PC-9 (cell line): ENCODE measurements around the gene FAH. TPM values are rescaled to one million over a fixed set of nuclear protein-coding genes. Genes with fewer than 3 reads are reported as not detected.

Experiments used
- BruUV-seq: library from RNA; stranded (reverse); fragments of 400-500 nt; replicated peaks from 2 replicates; lab custom pipeline; 2021; lab: Mats Ljungman, UMichigan
- CTCF ChIA-PET: fragments of 300-600 bp; sonication (Branson Sonifier 250); formaldehyde crosslinking; loops from one replicate; lab custom pipeline; 2022; ENCODE audit warnings: antibody characterized with exemption; lab: Charles Lee
- POLR2A ChIA-PET: fragments of 300-600 bp; sonication (Branson Sonifier 250); formaldehyde crosslinking; loops from one replicate; lab custom pipeline; 2022; ENCODE audit warnings: antibody characterized with exemption; ENCODE audit not compliant: unreplicated experiment; lab: Charles Lee
- DNase-seq, 2 experiments: peaks; one replicate each; pipeline versions ENCODE4 v3.0.0 to v3.0.0-alpha.2; 2015 to 2022; ENCODE audit warnings: mixed read lengths in 1 of 2
- H2AFZ ChIP-seq: fragments of 200-600 bp; sonication (generic); 2 replicates; pipeline ENCODE4 v1.8.1; 2017; ENCODE audit warnings: antibody characterized with exemption
- H3F3A ChIP-seq: fragments of 200-600 bp; sonication (generic); 2 replicates; pipeline ENCODE4 v1.8.1; 2017; ENCODE audit warnings: antibody characterized with exemption, mild to moderate bottlenecking, low read depth; ENCODE audit not compliant: insufficient read depth
- H3K27ac ChIP-seq: fragments of 200-600 bp; sonication (generic); 2 replicates; pipeline ENCODE4 v1.6.1; 2016; ENCODE audit warnings: mixed run types
- H3K27me3 ChIP-seq: fragments of 200-600 bp; sonication (generic); 2 replicates; pipeline ENCODE4 v1.6.1; 2016; ENCODE audit warnings: low read depth, mixed run types; ENCODE audit not compliant: insufficient read depth
- H3K36me3 ChIP-seq: fragments of 200-600 bp; sonication (generic); 2 replicates; pipeline ENCODE4 v1.6.1; 2016; ENCODE audit warnings: low read depth, mixed run types
- H3K4me1 ChIP-seq: fragments of 200-600 bp; sonication (generic); replicated peaks from 2 replicates; pipeline ENCODE4 v1.6.1; 2016; ENCODE audit warnings: mixed run types; ENCODE audit not compliant: insufficient read depth
- H3K4me2 ChIP-seq: fragments of 200-600 bp; sonication (generic); 2 replicates; pipeline ENCODE4 v1.6.1; 2017; ENCODE audit warnings: mixed run types
- H3K4me3 ChIP-seq: fragments of 200-600 bp; sonication (generic); 2 replicates; pipeline ENCODE4 v1.6.1; 2016; ENCODE audit warnings: mixed run types
- H3K79me2 ChIP-seq: fragments of 200-600 bp; sonication (generic); 2 replicates; pipeline ENCODE4 v1.6.1; 2017; ENCODE audit warnings: low read depth, mixed run types
- H3K9me2 ChIP-seq: fragments of 200-600 bp; sonication (generic); 2 replicates; pipeline ENCODE4 v1.8.1; 2017; ENCODE audit warnings: mild to moderate bottlenecking; ENCODE audit not compliant: insufficient read depth
- H3K9me3 ChIP-seq: fragments of 200-600 bp; sonication (generic); 2 replicates; pipeline ENCODE4 v1.8.1; 2016; ENCODE audit warnings: low read depth; ENCODE audit not compliant: insufficient read depth
- H4K20me1 ChIP-seq: fragments of 200-600 bp; sonication (generic); 2 replicates; pipeline ENCODE4 v1.8.1; 2017; ENCODE audit not compliant: insufficient read depth
- CTCF ChIP-seq: fragments of 200-600 bp; sonication (generic); conservative IDR thresholded peaks from 2 replicates; pipeline ENCODE4 v1.6.1; 2017; ENCODE audit warnings: mixed run types, antibody characterized with exemption, mild to moderate bottlenecking, moderate library complexity
- EZH2 ChIP-seq: fragments of 200-600 bp; sonication (generic); IDR thresholded peaks from 2 replicates; pipeline ENCODE4 v1.8.0; 2017; ENCODE audit warnings: antibody characterized with exemption, low read depth
- intact Hi-C: fragments of 100-400 bp; cut with micrococcal nuclease; formaldehyde crosslinking; loops from one replicate; pipeline ENCODE4 v1.10.0; 2022; ENCODE audit not compliant: unreplicated experiment
- total RNA-seq: library from RNA; stranded (reverse); gene quantifications from 2 replicates; pipeline ENCODE4 v1.2.3, GENCODE V29; 2021

Gene FAH
- total RNA-seq, 1 experiment from 2014 or later, result 75.5 TPM

- DNase-seq, result no peak
- no TSS peak for BruUV-seq
- Histone ChIP-seq H3K27ac (no peak overlapping the region), H3K36me3 (peaks cover 21% of the 10 kb centered on the region), H4K20me1 (no peaks in the 10 kb centered on the region; the same call in 1 of the 2 replicates), H3K4me2 (no peak overlapping the region), H3K4me1 (no peaks in the 10 kb centered on the region), H3K9me2 (peaks cover 3% of the 10 kb centered on the region; the same call in 1 of the 2 replicates), H3K9me3 (no peaks in the 10 kb centered on the region), H3K79me2 (no peaks in the 10 kb centered on the region), H3F3A (0 out of 2 replicates have a peak, but pooled peaks cover 4% of the 10 kb centered on the region), H3K4me3 (no peak overlapping the region), H2AFZ (no peak overlapping the region), H3K27me3 (no peaks in the 10 kb centered on the region)
- POLR2A ChIA-PET, result interaction anchor here (0.7 kb wide), 1 partner anchor 16 kb away, joined by 3 read pairs; no protein-coding TSS in a partner anchor
- CTCF ChIA-PET, result no interaction called here
- intact Hi-C loops, result no loop called here
- TF ChIP-seq EZH2, result no peak
- TF ChIP-seq CTCF, result no peak
These were observed 24.9 kb upstream of the FAH start for GRCh38 chr15:80127911-80128310.

GRCh38 chr15:80132382-80132781 is 20.4 kb upstream of the FAH start:
- H3K36me3 ChIP-seq, result peaks cover 21% of the 10 kb centered on the region; the same call in 1 of the 2 replicates
- H3K27ac ChIP-seq, result no peak overlapping the region
- no peaks in the 10 kb centered on the region for H4K20me1 ChIP-seq
- CTCF ChIA-PET, result no interaction called here
- H3K79me2 ChIP-seq, result no peaks in the 10 kb centered on the region
- DNase-seq, result no peak
- POLR2A ChIA-PET, result no interaction called here
- TF ChIP-seq EZH2, result no peak
- TF ChIP-seq CTCF, result no peak
- no peak overlapping the region for H3K4me3 ChIP-seq
- no peaks in the 10 kb centered on the region for H3K27me3 ChIP-seq
- no peak overlapping the region for H2AFZ ChIP-seq
- peaks cover 3% of the 10 kb centered on the region; the same call in 1 of the 2 replicates for H3K9me3 ChIP-seq
- no peaks in the 10 kb centered on the region for H3K4me1 ChIP-seq
- intact Hi-C loops, result no loop called here
- no TSS peak for BruUV-seq
- peaks cover 3% of the 10 kb centered on the region; the same call in 1 of the 2 replicates for H3K9me2 ChIP-seq
- peaks cover 12% of the 10 kb centered on the region; the same call in 1 of the 2 replicates for H3F3A ChIP-seq
- no peak overlapping the region for H3K4me2 ChIP-seq

GRCh38 chr15:80136854-80137253 is 15.9 kb upstream of the FAH start:
- Histone ChIP-seq H4K20me1 (no peaks in the 10 kb centered on the region), H3K27me3 (no peaks in the 10 kb centered on the region), H2AFZ (no peak overlapping the region), H3K4me2 (no peak overlapping the region), H3F3A (peaks cover 17% of the 10 kb centered on the region; the same call in 1 of the 2 replicates), H3K9me3 (peaks cover 3% of the 10 kb centered on the region; the same call in 1 of the 2 replicates), H3K27ac (no peak overlapping the region), H3K36me3 (peaks cover 27% of the 10 kb centered on the region; the same call in 1 of the 2 replicates), H3K79me2 (no peaks in the 10 kb centered on the region), H3K4me3 (no peak overlapping the region), H3K9me2 (no peaks in the 10 kb centered on the region), H3K4me1 (no peaks in the 10 kb centered on the region)
- no TSS peak for BruUV-seq
- ChIA-PET POLR2A (no interaction called here), CTCF (no interaction called here)
- no peak for DNase-seq
- TF ChIP-seq CTCF (no peak), EZH2 (no peak)
- intact Hi-C loops, result no loop called here
